Glutamatergic neuron (in vitro differentiated cells): ENCODE results near the gene MLPH. TPM values are rescaled to one million over a fixed set of nuclear protein-coding genes. Genes with fewer than 3 reads are reported as not detected.

ENCODE experiments used
- DNase-seq: peaks from one replicate; pipeline ENCODE4 v3.0.0; 2022
- H3K27ac Mint-ChIP-seq: one replicate; pipeline ENCODE4 v1.8.0; 2020; ENCODE audit warnings: mild to moderate bottlenecking, mixed read lengths, inconsistent platforms; ENCODE audit not compliant: unreplicated experiment
- H3K27me3 Mint-ChIP-seq: one replicate; pipeline ENCODE4 v1.8.0; 2020; ENCODE audit warnings: mild to moderate bottlenecking, moderate library complexity, mixed read lengths, inconsistent platforms; ENCODE audit not compliant: unreplicated experiment
- H3K36me3 Mint-ChIP-seq: one replicate; pipeline ENCODE4 v1.8.0; 2020; ENCODE audit warnings: mild to moderate bottlenecking, mixed read lengths, inconsistent platforms; ENCODE audit not compliant: unreplicated experiment
- H3K4me1 Mint-ChIP-seq: one replicate; pipeline ENCODE4 v1.8.0; 2020; ENCODE audit warnings: mild to moderate bottlenecking, low read depth, mixed read lengths, inconsistent platforms; ENCODE audit not compliant: unreplicated experiment
- H3K4me3 Mint-ChIP-seq: one replicate; pipeline ENCODE4 v1.8.0; 2020; ENCODE audit warnings: mild to moderate bottlenecking, mixed read lengths, inconsistent platforms; ENCODE audit not compliant: unreplicated experiment
- H3K9me3 Mint-ChIP-seq: one replicate; pipeline ENCODE4 v1.8.0; 2020; ENCODE audit warnings: mild to moderate bottlenecking, moderate library complexity, mixed read lengths, inconsistent platforms; ENCODE audit not compliant: unreplicated experiment
- CTCF ChIP-seq: fragments of 200-600 bp; sonication (generic); IDR thresholded peaks from one replicate; pipeline ENCODE4 v1.5.0; 2021; ENCODE audit not compliant: partially characterized antibody, unreplicated experiment
- total RNA-seq: library from RNA; stranded (reverse); fragmentation: NEBNext Ultra II Directional; extraction: Animal tissue kit (Norgen Biotek cat#: 25700); gene quantifications from one replicate; pipeline ENCODE4 v1.2.1, GENCODE V29; 2021; ENCODE audit not compliant: unreplicated experiment

Gene MLPH
- total RNA-seq, 1 donor from 2014 or later = 4.3 TPM

- Mint-ChIP-seq H3K36me3 (peaks cover 28% of the 10 kb centered on the region), H3K27me3 (peaks cover 8% of the 10 kb centered on the region), H3K4me3 (no peak overlapping the region), H3K9me3 (peaks cover 14% of the 10 kb centered on the region), H3K27ac (no peak overlapping the region), H3K4me1 (peaks cover 7% of the 10 kb centered on the region)
- no peak for TF ChIP-seq CTCF
- DNase-seq = no peak
These were observed 4.6 kb downstream of the MLPH start for GRCh38 chr2:237491515-237492118.

- Mint-ChIP-seq H3K4me3 (no peak overlapping the region), H3K4me1 (peaks cover 8% of the 10 kb centered on the region), H3K27me3 (peaks cover 8% of the 10 kb centered on the region), H3K27ac (no peak overlapping the region), H3K36me3 (peaks cover 28% of the 10 kb centered on the region), H3K9me3 (peaks cover 14% of the 10 kb centered on the region)
- TF ChIP-seq CTCF = no peak
- no peak for DNase-seq
These were observed 5.3 kb downstream of the MLPH start for GRCh38 chr2:237492137-237492890.

DNA sequence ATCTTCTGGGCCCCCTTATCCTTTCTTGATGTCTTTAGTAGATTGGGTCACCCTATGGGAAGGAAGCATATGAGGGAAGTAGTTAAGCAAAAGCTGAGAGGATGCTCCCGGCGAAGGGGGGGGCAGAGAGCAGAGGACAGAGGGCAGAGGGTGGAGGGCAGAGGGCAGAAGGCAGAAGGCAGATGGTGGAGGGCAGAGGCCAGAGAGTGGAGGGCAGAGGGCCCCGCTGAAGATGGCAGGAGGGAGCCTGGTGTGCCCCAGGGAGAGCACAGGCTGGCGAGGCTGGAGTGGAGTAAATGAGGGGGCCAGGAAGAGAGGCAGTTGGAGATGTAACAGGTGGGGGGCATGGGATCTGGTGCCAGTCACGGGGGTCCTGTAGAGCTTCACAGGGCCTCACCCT, 7.0 kb downstream of the MLPH start:
- Mint-ChIP-seq H3K27ac (no peak overlapping the region), H3K36me3 (peaks cover 28% of the 10 kb centered on the region), H3K9me3 (peaks cover 10% of the 10 kb centered on the region), H3K4me3 (no peak overlapping the region), H3K27me3 (peaks cover 5% of the 10 kb centered on the region), H3K4me1 (peaks cover 12% of the 10 kb centered on the region)
- TF ChIP-seq CTCF = no peak
- no peak for DNase-seq

- H3K27me3 Mint-ChIP-seq = peaks cover 5% of the 10 kb centered on the region
- no peak for TF ChIP-seq CTCF
- DNase-seq = no peak
- H3K36me3 Mint-ChIP-seq = peaks cover 24% of the 10 kb centered on the region
- no peak overlapping the region for H3K27ac Mint-ChIP-seq
- peaks cover 12% of the 10 kb centered on the region for H3K4me1 Mint-ChIP-seq
- H3K9me3 Mint-ChIP-seq = peaks cover 10% of the 10 kb centered on the region
- no peak overlapping the region for H3K4me3 Mint-ChIP-seq
These were observed 8.6 kb downstream of the MLPH start for GRCh38 chr2:237495521-237496117.

GRCh38 chr2:237496428-237496827, 9.4 kb downstream of the MLPH start:
- no peak overlapping the region for H3K4me3 Mint-ChIP-seq
- H3K27me3 Mint-ChIP-seq = peaks cover 5% of the 10 kb centered on the region
- H3K9me3 Mint-ChIP-seq = peaks cover 10% of the 10 kb centered on the region
- H3K36me3 Mint-ChIP-seq = peaks cover 16% of the 10 kb centered on the region
- no peak for DNase-seq
- TF ChIP-seq CTCF = no peak
- H3K4me1 Mint-ChIP-seq = peaks cover 12% of the 10 kb centered on the region
- H3K27ac Mint-ChIP-seq = no peak overlapping the region
